ENCODE measurements around the gene WDR5.

Gene WDR5

GRCh38 chr9:134189145-134189469 lies 53.2 kb downstream of the WDR5 start:
- DNase-seq (ENCODE audit: low read depth): no peak

- no peak for DNase-seq (ENCODE audit: low read depth)
Measured at GRCh38 chr9:134189470-134190231, 53.8 kb downstream of the WDR5 start.

GRCh38 chr9:134190232-134191121 lies 54.6 kb downstream of the WDR5 start:
- no peak for DNase-seq (ENCODE audit: low read depth)

- DNase-seq (ENCODE audit: low read depth): no peak
Measured at GRCh38 chr9:134191455-134192209, 55.8 kb downstream of the WDR5 start.

GRCh38 chr9:134192311-134192950 lies 56.5 kb downstream of the WDR5 start:
- DNase-seq (ENCODE audit: low read depth): no peak

- DNase-seq (ENCODE audit: low read depth): no peak
Measured at GRCh38 chr9:134192951-134193731, 57.3 kb downstream of the WDR5 start.

- no peak for DNase-seq (ENCODE audit: low read depth)
Measured at GRCh38 chr9:134193912-134194535, 58.1 kb downstream of the WDR5 start.

GRCh38 chr9:134195558-134195957 lies 59.7 kb downstream of the WDR5 start:
- DNase-seq (ENCODE audit: low read depth): no peak

- DNase-seq (ENCODE audit: low read depth): no peak
Measured at GRCh38 chr9:134196911-134197310, 61.0 kb downstream of the WDR5 start.

GRCh38 chr9:134198791-134199190 lies 62.9 kb downstream of the WDR5 start:
- DNase-seq (ENCODE audit: low read depth): no peak

- no peak for DNase-seq (ENCODE audit: low read depth)
Measured at GRCh38 chr9:134200730-134201129, 64.8 kb downstream of the WDR5 start.

- DNase-seq (ENCODE audit: low read depth): no peak
Measured at GRCh38 chr9:134203224-134203623, 67.3 kb downstream of the WDR5 start.

GRCh38 chr9:134204041-134204440 lies 68.2 kb downstream of the WDR5 start:
- no peak for DNase-seq (ENCODE audit: low read depth)

GRCh38 chr9:134204991-134205578 lies 69.2 kb downstream of the WDR5 start:
- no peak for DNase-seq (ENCODE audit: low read depth)

- no peak for DNase-seq (ENCODE audit: low read depth)
Measured at GRCh38 chr9:134205672-134206310, 69.9 kb downstream of the WDR5 start.

- DNase-seq (ENCODE audit: low read depth): no peak
Measured at GRCh38 chr9:134206311-134207300, 70.7 kb downstream of the WDR5 start.

GRCh38 chr9:134208310-134208841 lies 72.5 kb downstream of the WDR5 start:
- no peak for DNase-seq (ENCODE audit: low read depth)

GRCh38 chr9:134208981-134209725 lies 73.3 kb downstream of the WDR5 start:
- DNase-seq (ENCODE audit: low read depth): no peak
